Lung (tissue), 12 donors: ENCODE data around the gene PPP1R14D. TPM values are rescaled to one million over a fixed set of nuclear protein-coding genes. Genes with fewer than 3 reads are reported as not detected.

Experiments
- ATAC-seq: fragments of 200-7000 bp; cut with Tn5 transposase; one replicate; pipeline ENCODE4 v1.9.1; 2020; ENCODE audit warnings: moderate number of reproducible peaks; ENCODE audit not compliant: insufficient read depth, low FRiP score
- DNase-seq, 3 donors: peaks; one replicate each; pipeline ENCODE4 v3.0.0-alpha.2; 2013 to 2017
- H3K27ac ChIP-seq, 2 donors: one replicate each; pipeline ENCODE4 v1.5.1; 2013; ENCODE audit warnings: mild to moderate bottlenecking in 2 of 2, moderate library complexity in 2 of 2, control low read depth in 1 of 2, inconsistent platforms in 1 of 2, low read depth in 1 of 2, low read length in 1 of 2
- H3K27me3 ChIP-seq, 3 donors: one replicate each; pipeline ENCODE4 v1.5.1; 2013; ENCODE audit warnings: low read length in 2 of 3; ENCODE audit not compliant: control insufficient read depth in 3 of 3, insufficient read depth in 3 of 3
- H3K36me3 ChIP-seq, 4 donors: one replicate each; pipeline ENCODE4 v1.5.1; 2013; ENCODE audit warnings: low read length in 4 of 4, mild to moderate bottlenecking in 1 of 4, moderate library complexity in 1 of 4; ENCODE audit not compliant: control insufficient read depth in 4 of 4, insufficient read depth in 4 of 4
- H3K4me1 ChIP-seq, 5 donors: one replicate each; pipeline ENCODE4 v1.5.1; 2013; ENCODE audit warnings: low read length in 5 of 5, mild to moderate bottlenecking in 2 of 5, moderate library complexity in 1 of 5; ENCODE audit not compliant: control insufficient read depth in 5 of 5, insufficient read depth in 5 of 5
- H3K4me3 ChIP-seq: one replicate; pipeline ENCODE4 v1.5.1; 2013; ENCODE audit warnings: mild to moderate bottlenecking, control low read depth, moderate library complexity
- H3K9ac ChIP-seq, 2 donors: one replicate each; pipeline ENCODE4 v1.5.1; 2013; ENCODE audit warnings: low read length in 2 of 2, control low read depth in 1 of 2; ENCODE audit not compliant: insufficient read depth in 1 of 2
- H3K9me3 ChIP-seq, 4 donors: one replicate each; pipeline ENCODE4 v1.5.1; 2013; ENCODE audit warnings: low read length in 3 of 4, mild to moderate bottlenecking in 1 of 4, moderate library complexity in 1 of 4; ENCODE audit not compliant: control insufficient read depth in 4 of 4, insufficient read depth in 3 of 4
- WGBS, 2 donors: extraction: QIAGEN DNeasy Blood & Tissue Kit; methylation state at CpG; one replicate each; pipeline ENCODE4 v1.1.7; 2013; 5-methylcytosine and 5-hydroxymethylcytosine counted together
- polyA plus RNA-seq, 2 donors: library from polyadenylated mRNA; stranded (reverse); fragments of 200-250 nt; gene quantifications; one replicate each; pipeline ENCODE4 v1.2.1, GENCODE V29; 2013
- total RNA-seq, 2 donors: library from RNA; depleted of rRNA in 1 of 2; stranded (reverse); fragments of >200 nt in 1 of 2; gene quantifications; one replicate each; pipeline ENCODE4 v1.2.1, GENCODE V29; 2014 to 2021
- TF ChIP-seq, protein P1 (sequence below): IDR thresholded peaks from 2 replicates; pipeline ENCODE4 v1.5.1; 2012; ENCODE audit warnings: mild to moderate bottlenecking; ENCODE audit errors: control extremely low read depth, extremely low read depth
- donor health status: control.
- donor health status: control.
- donor health status: Bipolar disorder and iron deficiency.
- donor health status: healthy.
- donor health status: DM: yes; HTN: yes; CAD: no.

Gene PPP1R14D
- total and polyA plus RNA-seq, 4 donors = 0.22 TPM; not detected in 3

DNA sequence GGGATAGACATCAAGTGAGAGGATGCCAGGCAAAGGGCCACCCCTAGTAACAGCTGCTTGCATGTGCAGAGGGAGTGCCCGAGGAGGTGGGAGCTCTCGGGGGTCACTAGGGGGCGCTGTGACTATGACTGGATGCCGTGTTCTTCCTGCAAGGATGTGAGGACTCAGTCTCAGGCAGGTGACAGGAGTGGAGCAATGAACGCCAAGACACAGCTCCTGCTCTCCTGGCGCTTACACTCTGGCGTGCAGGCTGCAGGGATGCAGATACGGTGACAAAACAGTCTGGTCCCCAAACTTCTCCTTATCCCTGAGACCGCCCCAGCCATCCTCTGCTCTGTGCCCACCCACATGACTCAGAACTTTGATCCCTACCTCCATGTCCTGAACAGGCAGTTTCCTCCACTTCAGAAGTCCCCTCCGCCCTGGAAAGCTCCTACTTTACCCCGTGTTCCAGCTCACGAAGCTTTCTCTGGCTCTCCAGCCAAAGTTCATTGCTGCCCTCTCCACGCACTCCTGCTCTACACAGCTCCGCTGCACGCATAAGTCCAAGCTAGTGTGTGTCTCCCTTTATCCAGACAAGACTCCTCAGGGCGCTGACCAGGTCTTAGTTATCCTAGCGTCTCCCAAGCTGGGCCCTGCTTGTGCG lies 30.8 kb upstream of the PPP1R14D start:
- WGBS, 2 donors = 47% methylated on average over 18 of the region's 18 CpGs
- TF ChIP-seq, protein P1, sequence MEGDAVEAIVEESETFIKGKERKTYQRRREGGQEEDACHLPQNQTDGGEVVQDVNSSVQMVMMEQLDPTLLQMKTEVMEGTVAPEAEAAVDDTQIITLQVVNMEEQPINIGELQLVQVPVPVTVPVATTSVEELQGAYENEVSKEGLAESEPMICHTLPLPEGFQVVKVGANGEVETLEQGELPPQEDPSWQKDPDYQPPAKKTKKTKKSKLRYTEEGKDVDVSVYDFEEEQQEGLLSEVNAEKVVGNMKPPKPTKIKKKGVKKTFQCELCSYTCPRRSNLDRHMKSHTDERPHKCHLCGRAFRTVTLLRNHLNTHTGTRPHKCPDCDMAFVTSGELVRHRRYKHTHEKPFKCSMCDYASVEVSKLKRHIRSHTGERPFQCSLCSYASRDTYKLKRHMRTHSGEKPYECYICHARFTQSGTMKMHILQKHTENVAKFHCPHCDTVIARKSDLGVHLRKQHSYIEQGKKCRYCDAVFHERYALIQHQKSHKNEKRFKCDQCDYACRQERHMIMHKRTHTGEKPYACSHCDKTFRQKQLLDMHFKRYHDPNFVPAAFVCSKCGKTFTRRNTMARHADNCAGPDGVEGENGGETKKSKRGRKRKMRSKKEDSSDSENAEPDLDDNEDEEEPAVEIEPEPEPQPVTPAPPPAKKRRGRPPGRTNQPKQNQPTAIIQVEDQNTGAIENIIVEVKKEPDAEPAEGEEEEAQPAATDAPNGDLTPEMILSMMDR = peak; percentile 47
- DNase-seq (peak; percentile 61 to 78 (median 74)), ATAC-seq (peak; percentile 57)
- no peaks in the 10 kb centered on the region for H3K27me3 ChIP-seq
- no peaks in the 10 kb centered on the region for H3K9me3 ChIP-seq
- no peak overlapping the region for H3K4me3 ChIP-seq
- H3K9ac ChIP-seq = no peak overlapping the region
- no peak overlapping the region for H3K27ac ChIP-seq
- peaks cover 0 to 12% (median 0%) of the 10 kb centered on the region in 4 donors for H3K36me3 ChIP-seq
- peaks cover 0 to 12% (median 4%) of the 10 kb centered on the region in 5 donors for H3K4me1 ChIP-seq

DNA sequence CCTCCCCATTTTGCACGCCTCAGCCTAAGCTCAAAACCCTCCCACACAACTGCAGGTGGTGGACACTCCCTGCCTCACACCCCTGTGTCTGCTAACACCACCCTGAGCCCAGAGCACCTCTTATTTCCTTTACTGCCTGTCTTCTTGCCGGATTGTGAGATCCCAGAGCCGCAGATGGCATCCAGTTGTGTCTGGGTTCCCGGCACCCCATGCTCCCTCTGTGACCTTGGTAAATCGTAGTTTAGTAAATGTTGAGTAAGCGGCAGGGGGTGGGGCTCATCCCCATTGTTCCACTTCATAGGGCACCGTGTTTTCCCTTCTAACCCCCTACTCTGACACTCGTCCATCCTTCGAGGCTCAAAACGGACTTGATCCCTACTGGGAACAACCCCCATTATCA lies 30.2 kb upstream of the PPP1R14D start:
- Histone ChIP-seq H3K9ac (no peak overlapping the region), H3K4me3 (no peak overlapping the region), H3K4me1 (peaks cover 0 to 12% (median 4%) of the 10 kb centered on the region in 5 donors), H3K9me3 (no peaks in the 10 kb centered on the region), H3K27ac (no peak overlapping the region), H3K27me3 (no peaks in the 10 kb centered on the region), H3K36me3 (peaks cover 0 to 13% (median 0%) of the 10 kb centered on the region in 4 donors)
- WGBS, 2 donors = 71 to 81% methylated on average over 10 of the region's 10 CpGs
- ATAC-seq (no peak), DNase-seq (no peak)
- TF ChIP-seq, protein P1 = no peak

DNA sequence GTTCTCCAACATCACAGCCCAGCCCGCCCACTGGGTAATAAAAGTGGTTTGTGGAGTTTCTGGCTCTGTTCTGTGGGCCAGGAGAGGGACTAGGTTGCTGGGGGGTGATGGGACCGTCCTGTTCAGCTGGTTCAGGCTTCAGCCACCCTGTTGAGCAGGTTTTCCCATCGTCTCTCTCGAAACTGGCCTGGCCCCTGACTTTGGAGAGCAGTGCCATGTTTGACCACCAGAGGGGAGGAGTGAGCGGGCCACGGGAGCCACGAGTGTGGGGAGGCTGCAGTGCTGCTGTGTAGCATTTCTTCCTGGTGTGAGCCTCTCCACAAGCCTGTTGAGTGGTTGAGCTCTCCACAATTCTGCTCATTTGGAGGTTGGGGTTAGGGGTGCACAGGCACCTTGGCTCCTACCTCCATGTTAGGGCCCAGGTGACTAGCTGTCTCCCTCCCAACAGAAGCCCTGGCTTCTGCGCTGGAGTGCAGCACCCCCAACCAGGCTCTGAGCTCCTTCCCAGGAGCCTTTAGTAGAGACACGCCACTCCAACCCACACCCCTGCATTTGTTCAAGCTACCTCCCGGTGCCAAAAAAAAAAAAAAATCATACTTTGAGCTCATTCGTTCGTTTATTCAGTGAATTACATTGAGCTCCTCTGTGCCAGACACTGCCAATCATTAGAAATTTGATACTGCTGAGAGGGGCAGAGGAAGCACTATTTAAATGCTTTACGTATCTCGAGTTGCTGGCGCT lies 29.3 kb upstream of the PPP1R14D start:
- Histone ChIP-seq H3K9ac (no peak overlapping the region), H3K27me3 (no peaks in the 10 kb centered on the region), H3K36me3 (peaks cover 0 to 16% (median 0%) of the 10 kb centered on the region in 4 donors), H3K9me3 (no peaks in the 10 kb centered on the region), H3K4me1 (peaks cover 0 to 12% (median 4%) of the 10 kb centered on the region in 5 donors), H3K4me3 (no peak overlapping the region), H3K27ac (no peak overlapping the region)
- peak; percentile 85 to 90 (median 87) for DNase-seq
- TF ChIP-seq, protein P1 = peak; percentile 87
- WGBS, 2 donors = 29 to 44% methylated on average over 13 to 15 of the region's 15 CpGs
- peak; percentile 76 for ATAC-seq
